GM23338 (cell line): ENCODE results near the gene CDIPT. TPM values are rescaled to one million over a fixed set of nuclear protein-coding genes. Genes with fewer than 3 reads are reported as not detected.

ENCODE experiments used
- ATAC-seq: fragments of 200-7000 bp; cut with Tn5 transposase; 3 replicates; pipeline ENCODE4 v1.9.1; 2020
- DNase-seq: peaks from one replicate; pipeline ENCODE4 v3.0.0-alpha.2; 2015; ENCODE audit warnings: low spot score
- H2AFZ ChIP-seq: fragments of 200-600 bp; sonication (generic); 2 replicates; pipeline ENCODE4 v1.8.0; 2016; ENCODE audit warnings: antibody characterized with exemption, mild to moderate bottlenecking, moderate library complexity
- H3F3A ChIP-seq: fragments of 200-600 bp; sonication (generic); replicated peaks from 2 replicates; pipeline ENCODE4 v1.8.0; 2017; ENCODE audit warnings: antibody characterized with exemption, mixed run types, low read depth
- H3K27ac ChIP-seq: fragments of 200-600 bp; sonication (generic); 2 replicates; pipeline ENCODE4 v1.6.1; 2016; ENCODE audit warnings: low read depth
- H3K27me3 ChIP-seq: fragments of 200-600 bp; sonication (generic); 2 replicates; pipeline ENCODE4 v1.8.0; 2016; ENCODE audit warnings: mild to moderate bottlenecking, mixed run types, moderate library complexity; ENCODE audit not compliant: insufficient read depth
- H3K36me3 ChIP-seq: fragments of 200-600 bp; sonication (generic); 2 replicates; pipeline ENCODE4 v1.8.0; 2016; ENCODE audit warnings: mild to moderate bottlenecking; ENCODE audit not compliant: insufficient read depth
- H3K4me1 ChIP-seq: fragments of 200-600 bp; sonication (generic); 2 replicates; pipeline ENCODE4 v1.8.0; 2016; ENCODE audit warnings: mild to moderate bottlenecking, moderate library complexity; ENCODE audit not compliant: insufficient read depth
- H3K4me2 ChIP-seq: fragments of 200-600 bp; sonication (generic); 2 replicates; pipeline ENCODE4 v1.7.1; 2017; ENCODE audit warnings: mixed run types
- H3K4me3 ChIP-seq: fragments of 200-600 bp; sonication (generic); 2 replicates; pipeline ENCODE4 v1.6.1; 2016; ENCODE audit warnings: mixed run types
- H3K79me2 ChIP-seq: fragments of 200-600 bp; sonication (generic); replicated peaks from 2 replicates; pipeline ENCODE4 v1.8.0; 2017; ENCODE audit warnings: mild to moderate bottlenecking; ENCODE audit not compliant: insufficient read depth
- H3K9me2 ChIP-seq: fragments of 200-600 bp; sonication (generic); 2 replicates; pipeline ENCODE4 v1.8.0; 2017; ENCODE audit not compliant: insufficient read depth
- H4K20me1 ChIP-seq: fragments of 200-600 bp; sonication (generic); replicated peaks from 2 replicates; pipeline ENCODE4 v1.8.0; 2017; ENCODE audit warnings: mild to moderate bottlenecking; ENCODE audit not compliant: insufficient read depth
- H3K27ac Mint-ChIP-seq: 2 replicates; pipeline ENCODE4 v1.8.0; 2020; ENCODE audit warnings: inconsistent platforms, mild to moderate bottlenecking, moderate library complexity, mixed read lengths
- H3K27me3 Mint-ChIP-seq: 3 replicates; pipeline ENCODE4 v1.8.0; 2022; ENCODE audit warnings: low read depth, mild to moderate bottlenecking, moderate library complexity, mixed read lengths, inconsistent platforms; ENCODE audit not compliant: insufficient read depth, poor library complexity
- H3K36me3 Mint-ChIP-seq: 3 replicates; pipeline ENCODE4 v1.8.0; 2021; ENCODE audit warnings: low read depth, mild to moderate bottlenecking, inconsistent platforms, moderate library complexity, mixed read lengths
- H3K4me1 Mint-ChIP-seq: 3 replicates; pipeline ENCODE4 v1.8.0; 2020; ENCODE audit warnings: mild to moderate bottlenecking, inconsistent platforms, mixed read lengths
- H3K4me3 Mint-ChIP-seq: 3 replicates; pipeline ENCODE4 v1.8.0; 2021; ENCODE audit warnings: moderate library complexity, mild to moderate bottlenecking, inconsistent platforms, mixed read lengths
- H3K9me3 Mint-ChIP-seq: 3 replicates; pipeline ENCODE4 v1.8.0; 2020; ENCODE audit warnings: moderate library complexity, mild to moderate bottlenecking, inconsistent platforms, mixed read lengths
- CREB1 ChIP-seq: fragments of 250-450 bp; sonication (Bioruptor Pico); IDR thresholded peaks from 2 replicates; pipeline ENCODE4 v1.5.0; 2020; ENCODE audit warnings: low read depth, mild to moderate bottlenecking, moderate library complexity
- CTCF ChIP-seq, 2 experiments: fragments of 200-600 bp in 1 of 2; sonication (generic) in 1 of 2; conservative IDR thresholded peaks; 2 replicates each; pipeline versions ENCODE4 v1.5.1 to v1.6.1; 2016 to 2017; ENCODE audit warnings: antibody characterized with exemption in 2 of 2, low read depth in 2 of 2, mild to moderate bottlenecking in 2 of 2, moderate library complexity in 1 of 2
- EZH2 ChIP-seq: fragments of 200-600 bp; sonication (generic); IDR thresholded peaks from one replicate; pipeline ENCODE4 v1.8.0; 2017; ENCODE audit warnings: antibody characterized with exemption, mild to moderate bottlenecking, low read depth; ENCODE audit not compliant: unreplicated experiment
- JUNB ChIP-seq: IDR thresholded peaks from one replicate; pipeline ENCODE4 v1.6.1; 2016; ENCODE audit warnings: antibody characterized with exemption; ENCODE audit not compliant: unreplicated experiment
- NANOG ChIP-seq: IDR thresholded peaks from 2 replicates; pipeline ENCODE4 v1.6.1; 2016; ENCODE audit warnings: antibody characterized with exemption, borderline replicate concordance
- POLR2AphosphoS5 ChIP-seq: IDR thresholded peaks from 2 replicates; pipeline ENCODE4 v1.6.1; 2016; ENCODE audit warnings: antibody characterized with exemption, low read depth
- REST ChIP-seq: IDR thresholded peaks from one replicate; pipeline ENCODE4 v1.6.1; 2018; ENCODE audit warnings: antibody characterized with exemption; ENCODE audit not compliant: unreplicated experiment
- STAT1 ChIP-seq: IDR thresholded peaks from one replicate; pipeline ENCODE4 v1.6.1; 2016; ENCODE audit warnings: antibody characterized with exemption; ENCODE audit not compliant: unreplicated experiment
- ZNF114 ChIP-seq: fragments of 250-450 bp; sonication (Bioruptor Pico); IDR thresholded peaks from 2 replicates; pipeline ENCODE4 v1.5.0; 2020; ENCODE audit warnings: mild to moderate bottlenecking, moderate library complexity
- ZNF331 ChIP-seq: fragments of 250-450 bp; sonication (Bioruptor Pico); IDR thresholded peaks from 2 replicates; pipeline ENCODE4 v1.5.0; 2020; ENCODE audit warnings: low read depth, mild to moderate bottlenecking, moderate library complexity
- ZNF462 ChIP-seq: fragments of 250-450 bp; sonication (Bioruptor Pico); IDR thresholded peaks from 2 replicates; pipeline ENCODE4 v1.5.0; 2020; ENCODE audit warnings: mild to moderate bottlenecking, moderate library complexity
- polyA plus RNA-seq: library from polyadenylated mRNA; unstranded; fragments of >200 nt; fragmentation: Nextera tagmentation; extraction: Ambion mirVana; gene quantifications from 2 replicates; pipeline ENCODE4 v1.2.1, GENCODE V29; 2016
- total RNA-seq: library from RNA; depleted of rRNA; stranded (reverse); fragments of >200 nt; shearing (Covaris generic); gene quantifications from 2 replicates; pipeline ENCODE4 v1.2.3, GENCODE V29; 2014

The CDIPT gene
- total and polyA plus RNA-seq, 2 experiments from 2014 or later: 36.2 to 78.1 TPM

- Histone ChIP-seq H3K9me2 (no peaks in the 10 kb centered on the region), H2AFZ (no peak overlapping the region), H3K27me3 (no peaks in the 10 kb centered on the region), H3F3A (0 out of 2 replicates have a peak, but pooled peaks cover 3% of the 10 kb centered on the region), H3K27ac (no peak overlapping the region), H3K4me2 (no peak overlapping the region), H3K36me3 (peaks cover 4% of the 10 kb centered on the region; the same call in 1 of the 2 replicates), H3K4me1 (peaks cover 5% of the 10 kb centered on the region), H3K79me2 (peaks cover 13% of the 10 kb centered on the region), H4K20me1 (no peaks in the 10 kb centered on the region; the same call in 1 of the 2 replicates), H3K4me3 (no peak overlapping the region)
- TF ChIP-seq CREB1 (CRISPR knock-in tag) (no peak), ZNF462 (CRISPR knock-in tag) (no peak), EZH2 (no peak), REST (no peak), POLR2AphosphoS5 (no peak), ZNF114 (CRISPR knock-in tag) (no peak), JUNB (no peak), NANOG (no peak), CTCF (conservative IDR thresholded peaks at IDR 0.05; ENCODE audit: low read depth in 2 of 2) (no peak), STAT1 (no peak), ZNF331 (CRISPR knock-in tag) (no peak)
- Mint-ChIP-seq H3K27me3 (peaks cover 21% of the 10 kb centered on the region), H3K27ac (no peak overlapping the region), H3K9me3 (no peaks in the 10 kb centered on the region), H3K36me3 (peaks cover 25% of the 10 kb centered on the region), H3K4me1 (peaks cover 13% of the 10 kb centered on the region), H3K4me3 (no peak overlapping the region; the same call in 2 of the 3 replicates)
- DNase-seq: no peak
- no peak for ATAC-seq
Measured at GRCh38 chr16:29858149-29858849, 4.7 kb downstream of the CDIPT start.
